GM12892 (cell line): ENCODE data around the gene DENND5B.

ENCODE experiments used
- POLR2A ChIP-seq: IDR thresholded peaks from 2 replicates; pipeline ENCODE4 v1.6.1; 2011; ENCODE audit warnings: low read depth, low read length, control low read depth
- POLR2AphosphoS5 ChIP-seq: IDR thresholded peaks from 2 replicates; pipeline ENCODE4 v1.6.1; 2011; ENCODE audit warnings: low read depth, low read length, control low read depth
- TAF1 ChIP-seq: IDR thresholded peaks from 2 replicates; pipeline ENCODE4 v1.6.1; 2011; ENCODE audit warnings: low read depth, mild to moderate bottlenecking, control low read depth, low read length, borderline replicate concordance

DNA sequence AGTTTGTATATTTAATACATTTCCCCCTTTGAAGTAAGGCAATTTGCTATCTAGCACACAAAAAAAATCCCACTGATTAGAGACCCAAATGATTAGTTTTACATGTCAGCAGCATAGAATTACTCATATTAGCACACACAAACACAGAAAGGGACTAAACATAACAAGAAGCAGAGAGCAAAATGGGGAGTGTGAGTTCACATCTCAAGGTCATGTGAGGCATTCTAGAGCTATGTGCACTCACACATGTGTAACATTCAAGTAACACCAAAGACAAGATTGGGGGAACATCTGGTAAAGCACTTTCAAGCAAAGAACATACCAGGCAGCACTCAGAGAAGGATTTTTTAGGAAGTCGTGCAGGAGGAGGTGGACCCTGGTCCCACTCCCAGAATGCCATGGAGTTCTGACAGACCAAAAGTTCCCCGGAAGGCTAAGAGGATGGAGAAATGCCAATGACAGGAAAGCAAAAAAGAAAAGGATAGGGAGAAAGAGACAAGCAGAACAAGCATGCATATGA is 159.2 kb downstream of the DENND5B start:
- TF ChIP-seq POLR2A (no peak), TAF1 (no peak), POLR2AphosphoS5 (no peak)
